Omental fat pad (tissue), 4 donors: ENCODE results near the gene FOXP2. TPM values are rescaled to one million over a fixed set of nuclear protein-coding genes. Genes with fewer than 3 reads are reported as not detected.
"Not testable (repeated sequence)": the region's sequence is repeated elsewhere in the genome, so short reads cannot be mapped to it uniquely, and the experiment has no call there.

Source experiments
- ATAC-seq: fragments of 150-250 bp; one replicate; pipeline ENCODE4 v1.9.1; 2016; ENCODE audit warnings: mild to moderate bottlenecking, moderate library complexity; ENCODE audit not compliant: low FRiP score
- DNase-seq: peaks from one replicate; pipeline ENCODE4 v3.0.0-alpha.2; 2019; ENCODE audit warnings: low spot score
- CTCF ChIP-seq, 3 donors: fragments of 450-650 bp; IDR thresholded peaks; one replicate each; pipeline ENCODE4 v1.5.1; 2016 to 2017; ENCODE audit warnings: antibody characterized with exemption in 3 of 3, mild to moderate bottlenecking in 3 of 3, moderate library complexity in 2 of 3
- total RNA-seq, 4 donors: library from RNA; depleted of rRNA; stranded (reverse); fragments of >200 nt; gene quantifications; one replicate each; pipeline ENCODE4 v1.1.0, GENCODE V29; 2016

The FOXP2 gene
- total RNA-seq, 4 donors from 2014 or later: 5.0 to 16.7 (median 11.3) TPM

- no peak for TF ChIP-seq CTCF (IDR thresholded peaks at IDR 0.05)
- ATAC-seq (no peak), DNase-seq (no peak)
These were observed 88.0 kb downstream of the FOXP2 start for GRCh38 chr7:114502454-114503254.

GRCh38 chr7:114504586-114504985, 90.0 kb downstream of the FOXP2 start:
- TF ChIP-seq CTCF (IDR thresholded peaks at IDR 0.05): no peak
- ATAC-seq (no peak), DNase-seq (no peak)

- no peak for DNase-seq
- no peak for TF ChIP-seq CTCF (IDR thresholded peaks at IDR 0.05)
- ATAC-seq: no peak
These were observed 92.8 kb downstream of the FOXP2 start for GRCh38 chr7:114507381-114507780.

GRCh38 chr7:114508086-114508485, 93.5 kb downstream of the FOXP2 start:
- TF ChIP-seq CTCF (IDR thresholded peaks at IDR 0.05): no peak
- no peak for DNase-seq
- ATAC-seq: no peak

GRCh38 chr7:114510824-114511223, 96.2 kb downstream of the FOXP2 start:
- DNase-seq, ATAC-seq: not testable (repeated sequence)

GRCh38 chr7:114519240-114519639, 104.6 kb downstream of the FOXP2 start:
- DNase-seq (no peak), ATAC-seq (no peak)
- no peak for TF ChIP-seq CTCF (IDR thresholded peaks at IDR 0.05)

GRCh38 chr7:114522081-114522480, 107.5 kb downstream of the FOXP2 start:
- no peak for TF ChIP-seq CTCF (IDR thresholded peaks at IDR 0.05)
- no peak for ATAC-seq

More at GRCh38 chr7:114522081-114522480, 107.5 kb downstream of the FOXP2 start:
- DNase-seq: no peak
